GM18873 (cell line): Measurements from ENCODE around the gene ATG9B.

Experiments used
- ATAC-seq: cut with Tn5 transposase; IDR thresholded peaks from one replicate; pipeline ENCODE4 v1.9.1; 2021; ENCODE audit warnings: mild to moderate bottlenecking, moderate library complexity, moderate number of reproducible peaks; ENCODE audit not compliant: unreplicated experiment, low FRiP score

The ATG9B gene

DNA sequence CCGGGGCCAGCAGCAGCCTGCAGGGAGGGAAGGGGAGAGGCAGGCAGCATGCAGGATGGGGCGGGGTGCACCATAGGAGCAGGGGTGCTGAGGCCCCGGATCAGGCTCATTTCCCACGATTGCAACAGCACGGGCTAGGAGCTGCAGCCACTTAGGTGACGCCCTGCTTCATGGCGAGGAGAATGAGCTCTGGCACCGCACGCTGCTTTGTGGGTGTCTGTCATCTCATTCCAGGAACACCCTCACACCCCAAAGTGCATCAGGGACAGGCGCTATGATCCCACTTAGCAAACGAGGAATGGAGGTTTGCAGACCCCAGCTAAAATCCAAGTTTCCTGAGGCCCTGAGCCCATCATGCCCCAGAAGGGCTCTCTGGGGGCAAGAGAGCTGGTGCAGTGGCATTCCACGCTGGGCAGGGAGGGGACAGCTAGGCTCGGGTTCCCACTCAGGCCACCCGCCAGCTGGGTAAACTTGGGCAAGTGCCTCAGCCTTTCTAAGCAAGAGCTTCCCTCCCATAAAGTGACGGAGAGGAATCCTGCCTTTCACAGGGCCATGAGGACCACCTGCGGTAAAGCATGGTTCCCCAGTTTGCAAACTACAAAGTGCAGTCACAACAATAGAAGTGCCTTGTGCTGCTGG lies 55.4 kb downstream of the ATG9B start:
- no peak for ATAC-seq

DNA sequence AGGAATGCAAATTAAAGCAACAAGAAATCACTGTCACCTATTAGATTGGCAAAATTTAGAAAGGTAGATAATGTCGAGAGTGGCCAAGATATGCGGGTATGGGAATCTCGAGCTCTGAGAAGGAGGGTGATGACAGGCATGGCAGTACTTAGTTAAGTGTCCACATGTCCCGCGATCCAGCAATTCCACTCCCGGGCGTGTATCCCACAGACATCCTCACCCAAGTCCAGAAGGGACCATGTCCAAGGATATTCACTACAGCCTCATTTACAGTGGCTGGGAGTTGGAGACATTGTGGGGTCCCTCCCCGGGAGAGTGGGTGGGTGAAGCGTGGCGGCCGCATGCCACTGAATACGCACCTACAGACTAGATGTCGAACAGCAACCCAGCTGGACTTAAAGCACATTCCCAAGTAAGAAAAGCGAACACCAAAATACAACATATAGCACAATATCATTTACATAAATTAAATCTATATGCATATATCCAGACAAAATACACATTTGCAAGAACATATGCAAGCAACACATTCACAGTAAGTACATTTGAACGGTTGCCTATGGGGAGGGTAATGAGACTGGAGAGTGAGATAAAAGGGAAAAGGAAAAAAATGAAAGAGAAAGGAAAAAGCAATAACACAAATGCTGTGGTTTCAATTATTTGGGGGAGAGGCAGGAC lies 56.1 kb downstream of the ATG9B start:
- no peak for ATAC-seq

DNA sequence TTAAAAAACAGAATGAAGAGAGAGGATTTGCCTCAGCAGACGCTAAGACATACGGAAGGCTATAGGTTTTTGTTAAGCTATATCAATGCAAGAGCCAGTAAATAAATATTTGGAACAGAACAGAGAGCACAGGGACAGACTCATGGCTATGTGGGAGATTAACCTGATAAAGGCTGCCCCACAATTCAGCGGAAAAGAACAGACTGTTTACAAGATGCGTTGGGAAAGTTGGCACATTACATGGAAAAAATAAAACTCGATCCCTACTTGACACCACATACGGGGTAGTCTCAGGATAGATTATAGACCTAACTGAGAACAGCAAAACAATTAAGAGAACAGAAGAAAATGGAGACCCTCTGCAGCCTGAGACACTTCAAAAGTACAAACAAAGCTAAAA lies 56.9 kb downstream of the ATG9B start:
- no peak for ATAC-seq

DNA sequence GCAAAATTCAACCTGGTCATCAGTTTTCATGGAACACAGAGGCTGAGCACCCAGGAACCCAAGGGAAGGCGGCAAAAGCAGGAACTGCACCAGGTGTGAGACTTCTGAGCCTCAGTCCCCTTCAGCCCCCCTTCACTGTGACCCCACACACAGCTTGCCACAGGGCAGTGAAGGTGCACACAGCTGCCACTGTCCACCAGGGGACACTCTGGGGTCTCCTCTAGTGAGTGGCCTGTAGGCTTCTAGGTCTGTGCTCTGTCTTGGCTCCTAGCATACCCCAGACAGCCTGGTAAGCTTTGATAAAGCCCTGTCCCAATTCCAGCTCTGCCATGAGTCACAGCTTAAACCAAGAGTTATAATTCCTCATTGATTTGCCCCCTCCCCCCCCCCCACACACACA lies 58.3 kb downstream of the ATG9B start:
- ATAC-seq = no peak

DNA sequence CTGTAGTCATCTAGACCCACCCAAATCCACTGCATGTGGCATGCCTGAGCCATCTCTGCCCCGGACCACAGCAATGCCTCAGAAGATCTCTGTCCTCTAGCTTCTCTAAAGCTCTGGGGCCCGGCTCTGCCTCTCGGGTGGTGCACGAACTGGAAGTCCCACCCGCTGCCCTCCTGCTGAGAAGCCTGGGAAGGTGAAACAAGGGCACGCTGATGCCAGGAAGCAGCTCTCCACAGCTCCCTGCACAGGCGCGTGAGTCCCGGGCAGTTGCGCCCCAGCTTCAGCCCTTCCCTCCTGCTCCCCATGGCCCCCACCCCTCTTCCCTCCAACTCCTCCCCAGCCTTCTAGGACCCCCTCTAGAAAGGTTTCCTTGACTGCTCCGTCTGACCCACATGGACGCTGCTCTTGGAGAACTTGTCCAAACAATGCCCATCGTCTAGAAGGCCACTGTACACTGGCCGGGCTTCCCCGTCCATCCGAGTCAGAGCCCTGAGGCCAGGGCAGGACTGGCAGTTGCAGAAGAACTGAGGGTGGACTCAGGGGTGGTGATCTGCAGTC lies 58.9 kb downstream of the ATG9B start:
- no peak for ATAC-seq
